A673 (cell line): ENCODE data around the gene TGM1.

Source experiments
- CTCF ChIP-seq: fragments of 300-800, 200-600 bp; sonication (generic); conservative IDR thresholded peaks from 2 replicates; pipeline ENCODE4 v1.5.1; 2017; ENCODE audit warnings: low read depth, mild to moderate bottlenecking, antibody characterized with exemption, low read length, moderate library complexity, mixed read lengths
- EZH2 ChIP-seq: fragments of 200-600 bp; sonication (generic); IDR thresholded peaks from 2 replicates; pipeline ENCODE4 v1.6.1; 2017; ENCODE audit warnings: borderline replicate concordance, low read depth, mild to moderate bottlenecking, mixed read lengths, antibody characterized with exemption, low read length; ENCODE audit not compliant: poor library complexity, severe bottlenecking

DNA sequence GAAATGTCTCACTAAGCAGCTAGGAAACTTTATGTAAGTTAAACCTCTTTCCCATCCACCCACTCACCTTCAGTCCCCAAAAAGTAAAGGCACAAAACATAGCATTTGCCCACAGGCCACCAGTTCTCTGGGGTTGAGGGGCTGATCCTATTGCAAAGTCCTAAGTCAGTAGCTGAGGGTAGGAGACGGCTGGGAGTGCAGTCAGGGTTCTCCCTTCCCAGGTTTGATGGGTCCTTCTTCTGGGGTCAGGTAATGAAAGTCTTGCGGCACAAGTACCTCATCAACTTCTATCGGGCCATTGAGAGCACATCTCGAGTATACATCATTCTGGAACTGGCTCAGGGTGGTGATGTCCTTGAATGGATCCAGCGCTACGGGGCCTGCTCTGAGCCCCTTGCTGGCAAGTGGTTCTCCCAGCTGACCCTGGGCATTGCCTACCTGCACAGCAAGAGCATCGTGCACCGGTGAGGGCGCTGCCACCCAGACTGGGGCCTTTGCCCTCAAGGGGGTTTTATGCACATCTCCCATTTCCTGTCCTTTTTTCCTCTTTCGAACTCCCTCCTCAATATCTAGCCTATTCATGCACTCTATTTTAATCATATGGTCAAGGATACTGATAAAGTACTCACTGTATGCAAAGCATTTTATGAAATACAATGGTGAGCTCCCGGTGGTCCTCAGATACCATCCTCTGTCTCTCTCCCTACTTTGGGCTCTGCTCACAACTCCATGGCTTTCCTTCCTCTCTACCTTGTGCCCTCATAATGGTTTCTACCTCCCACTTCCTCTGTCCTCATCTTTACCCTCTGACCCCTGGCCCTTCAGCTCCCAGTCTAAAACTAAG, 56.5 kb downstream of the TGM1 start:
- TF ChIP-seq CTCF (no peak), EZH2 (no peak)
